ENCODE results near the gene FOXP1.

Gene FOXP1

DNA sequence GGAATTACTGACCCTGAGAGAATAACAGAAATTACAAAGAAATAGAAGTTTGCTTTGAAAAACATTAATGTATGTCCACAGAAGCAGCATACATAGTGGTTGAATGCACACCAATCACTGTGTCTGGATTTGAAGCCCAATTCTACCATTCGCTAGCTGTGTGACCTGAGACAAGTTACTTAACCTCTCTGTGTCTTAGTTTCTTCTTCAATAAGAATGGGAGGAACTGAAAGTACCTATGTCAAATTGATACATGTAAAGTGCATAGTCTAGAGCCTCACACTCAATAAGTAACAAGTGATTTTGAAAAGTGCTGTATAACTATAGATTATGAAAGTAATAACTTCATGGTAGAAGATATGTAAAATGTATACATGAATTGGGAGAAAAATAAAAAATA lies 457.8 kb downstream of the FOXP1 start:
- no peak for DNase-seq (ENCODE audit: low spot score)

- DNase-seq (ENCODE audit: low spot score): no peak
Measured at GRCh38 chr3:71124048-71124447, 459.5 kb downstream of the FOXP1 start.

GRCh38 chr3:71122641-71123040 lies 460.9 kb downstream of the FOXP1 start:
- DNase-seq (ENCODE audit: low spot score): no peak

- DNase-seq (ENCODE audit: low spot score): no peak
Measured at GRCh38 chr3:71121429-71122167, 461.9 kb downstream of the FOXP1 start.

- no peak for DNase-seq (ENCODE audit: low spot score)
Measured at GRCh38 chr3:71120012-71120411, 463.5 kb downstream of the FOXP1 start.

DNA sequence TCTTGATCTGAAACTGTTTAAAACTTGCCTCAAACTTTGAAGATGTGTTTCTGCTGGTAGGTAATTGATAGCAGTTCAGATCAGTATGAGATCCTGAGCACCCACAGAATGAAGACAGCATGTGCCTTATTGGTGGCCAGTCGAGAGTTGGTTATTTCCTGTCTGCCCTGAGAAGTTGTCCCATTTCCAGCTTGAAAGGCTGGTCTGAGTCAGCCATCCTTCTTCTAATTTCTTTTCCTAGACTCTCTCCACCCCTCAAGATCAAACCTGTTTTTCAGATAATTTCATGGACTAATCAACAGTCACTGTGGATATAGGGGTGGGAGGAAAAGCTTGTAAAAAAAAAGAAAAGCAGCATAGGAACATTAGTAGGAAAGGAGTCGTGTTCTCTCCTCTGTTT lies 464.4 kb downstream of the FOXP1 start:
- DNase-seq (ENCODE audit: low spot score): no peak

DNA sequence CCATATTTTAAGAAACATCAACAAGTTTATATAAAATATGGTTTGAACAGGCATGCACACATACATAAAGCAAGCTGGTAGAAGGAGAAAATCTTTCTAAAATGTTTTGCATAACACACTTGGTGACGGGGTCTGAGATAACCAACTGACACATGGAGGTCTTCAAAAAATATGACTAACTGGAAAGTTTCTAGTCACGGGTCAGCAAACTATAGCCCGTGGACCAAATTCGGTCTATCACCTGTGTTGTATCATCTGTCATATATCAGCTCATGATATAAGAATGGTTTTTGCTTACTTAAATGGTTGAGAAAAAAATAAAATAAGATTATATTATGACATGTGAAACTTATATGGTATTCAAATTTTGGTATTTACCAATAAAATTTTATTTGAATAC lies 465.1 kb downstream of the FOXP1 start:
- DNase-seq (ENCODE audit: low spot score): no peak

DNA sequence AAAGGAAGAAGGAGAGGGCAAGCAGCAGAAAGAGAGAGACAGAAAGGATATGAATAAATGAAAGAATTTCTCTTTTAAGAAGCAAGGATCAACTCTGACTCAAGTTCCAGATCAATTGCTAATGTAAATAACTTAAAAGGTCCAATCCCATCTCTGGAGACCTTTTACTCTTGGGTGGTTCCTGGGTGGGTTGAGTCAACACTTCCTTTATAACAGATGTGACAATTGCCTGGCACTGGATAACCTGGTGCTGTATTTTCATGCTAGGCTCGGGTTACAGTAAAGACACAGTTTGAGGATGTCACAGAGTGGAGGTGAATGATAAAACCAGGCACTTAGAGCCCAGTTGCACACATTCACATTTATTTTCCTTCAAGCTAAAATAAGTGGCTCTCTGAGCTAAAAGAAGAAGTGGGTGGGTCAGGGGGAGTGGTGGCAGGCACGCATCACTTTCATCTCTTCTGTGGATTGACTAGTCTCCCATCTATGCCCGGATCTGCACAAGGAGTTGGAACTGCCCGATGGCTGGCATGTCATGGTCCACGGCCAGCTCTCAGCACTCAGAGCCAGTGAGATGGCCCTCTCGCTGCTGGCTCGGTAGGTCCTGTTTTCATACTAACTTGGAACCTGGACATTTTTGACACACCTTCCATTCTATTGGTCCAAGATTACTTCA lies 465.8 kb downstream of the FOXP1 start:
- DNase-seq (ENCODE audit: low spot score): no peak

- no peak for DNase-seq (ENCODE audit: low spot score)
Measured at GRCh38 chr3:71114610-71115009, 468.9 kb downstream of the FOXP1 start.

DNA sequence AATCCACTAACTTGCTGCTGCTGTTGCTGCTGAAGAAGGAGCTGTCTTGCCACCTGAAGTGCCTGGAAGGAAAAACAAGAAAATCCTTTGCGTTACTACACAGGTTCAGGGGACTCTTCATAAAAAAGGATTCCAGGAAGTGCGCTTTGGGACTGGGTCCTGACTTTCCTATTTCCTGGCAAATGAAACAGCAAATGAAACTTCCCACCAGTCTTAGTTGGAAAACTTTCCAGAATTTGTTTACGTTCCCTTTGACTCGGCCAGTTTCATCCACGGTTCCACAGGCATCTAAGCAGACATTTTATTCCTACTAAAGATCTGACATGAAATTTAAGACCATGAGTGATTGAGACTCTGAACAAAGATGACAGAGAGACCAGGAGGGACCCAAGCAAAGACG lies 471.0 kb downstream of the FOXP1 start:
- no peak for DNase-seq (ENCODE audit: low spot score)

- no peak for DNase-seq (ENCODE audit: low spot score)
Measured at GRCh38 chr3:71111784-71112440, 471.6 kb downstream of the FOXP1 start.

- DNase-seq (ENCODE audit: low spot score): no peak
Measured at GRCh38 chr3:71110385-71111222, 472.9 kb downstream of the FOXP1 start.

GRCh38 chr3:71109977-71110285 lies 473.6 kb downstream of the FOXP1 start:
- DNase-seq (ENCODE audit: low spot score): no peak

DNA sequence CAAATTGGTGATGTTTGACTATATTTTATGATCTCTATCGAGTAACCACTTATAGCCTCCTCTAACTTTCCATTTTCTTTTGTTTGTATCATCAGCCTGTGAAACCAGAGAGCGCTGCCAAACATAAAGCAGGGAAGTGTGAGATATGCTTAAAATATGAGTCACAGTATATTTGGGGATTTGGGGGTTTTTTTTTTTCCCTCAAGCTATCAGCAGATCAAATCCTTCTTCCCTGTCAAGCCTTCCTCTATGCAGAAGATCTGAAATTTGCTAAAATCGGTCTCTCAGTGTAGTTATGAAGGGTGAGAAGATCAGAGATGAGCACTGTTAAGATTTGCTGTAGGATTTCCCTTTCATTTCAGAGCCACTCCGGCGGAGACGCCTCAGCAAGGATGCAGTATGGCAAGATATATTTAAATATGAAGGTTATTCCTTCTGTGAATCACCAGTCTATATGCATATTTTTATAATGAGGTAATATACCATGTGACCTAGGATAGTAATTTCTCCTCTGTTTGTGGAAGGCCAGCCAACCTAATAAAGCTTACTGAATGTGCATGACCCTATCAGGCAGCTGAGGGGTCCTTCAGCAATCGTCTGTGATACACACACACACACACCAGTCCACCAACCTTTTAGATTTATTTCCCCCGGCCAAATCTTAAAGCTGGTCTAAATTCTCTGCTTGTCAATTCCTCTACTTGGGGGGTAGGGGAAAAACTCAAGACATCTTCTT lies 474.1 kb downstream of the FOXP1 start:
- no peak for DNase-seq (ENCODE audit: low spot score)

DNA sequence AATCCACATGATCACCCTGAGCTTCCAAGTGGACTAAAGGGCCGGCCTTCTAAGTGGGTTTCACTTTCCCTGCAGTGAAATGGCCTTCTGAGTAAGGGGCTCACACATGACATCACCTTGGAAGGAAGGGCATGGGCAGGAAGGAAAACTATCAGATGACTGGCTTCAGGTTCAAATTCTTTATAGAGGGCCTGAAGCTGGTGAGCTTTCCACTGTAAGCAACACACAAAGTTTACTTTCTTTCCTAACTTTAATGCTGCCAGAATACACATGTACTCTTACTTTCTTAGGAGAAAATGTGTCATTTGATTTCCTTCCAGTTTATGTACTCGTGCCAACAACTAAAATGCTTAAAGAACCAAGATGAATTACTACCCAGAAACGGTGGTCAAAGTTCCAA lies 475.6 kb downstream of the FOXP1 start:
- no peak for DNase-seq (ENCODE audit: low spot score)

- no peak for DNase-seq (ENCODE audit: low spot score)
Measured at GRCh38 chr3:71104976-71105375, 478.6 kb downstream of the FOXP1 start.

GRCh38 chr3:71104556-71104955 lies 479.0 kb downstream of the FOXP1 start:
- DNase-seq (ENCODE audit: low spot score): no peak

- peak; percentile 59 for DNase-seq (ENCODE audit: low spot score)
Measured at GRCh38 chr3:71104121-71104541, 479.4 kb downstream of the FOXP1 start.

DNA sequence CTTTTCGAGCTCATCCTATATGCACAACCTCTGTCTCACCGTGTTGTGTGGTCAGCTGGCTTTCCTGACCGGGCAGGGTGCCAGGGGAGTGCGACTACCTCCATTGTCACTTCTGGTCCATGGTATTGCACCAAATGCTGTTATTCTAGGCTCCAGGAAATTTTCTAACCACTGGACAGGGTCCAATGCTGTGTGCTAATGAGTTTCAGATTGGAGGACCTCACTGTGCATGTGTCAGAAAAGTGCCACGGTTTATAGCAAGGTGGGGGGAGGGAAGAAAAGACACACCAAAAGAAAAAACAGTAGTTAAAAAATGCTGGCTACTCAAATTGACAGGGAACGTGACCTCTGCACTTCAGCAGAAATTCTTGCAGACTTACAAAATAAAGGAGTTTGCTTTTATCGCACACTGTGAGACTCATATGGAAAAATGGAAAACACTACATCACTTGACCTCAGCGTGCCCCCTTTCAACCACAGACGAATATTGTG lies 480.1 kb downstream of the FOXP1 start:
- no peak for DNase-seq (ENCODE audit: low spot score)

- DNase-seq (ENCODE audit: low spot score): peak; percentile 48
Measured at GRCh38 chr3:71102111-71102983, 481.2 kb downstream of the FOXP1 start.

DNA sequence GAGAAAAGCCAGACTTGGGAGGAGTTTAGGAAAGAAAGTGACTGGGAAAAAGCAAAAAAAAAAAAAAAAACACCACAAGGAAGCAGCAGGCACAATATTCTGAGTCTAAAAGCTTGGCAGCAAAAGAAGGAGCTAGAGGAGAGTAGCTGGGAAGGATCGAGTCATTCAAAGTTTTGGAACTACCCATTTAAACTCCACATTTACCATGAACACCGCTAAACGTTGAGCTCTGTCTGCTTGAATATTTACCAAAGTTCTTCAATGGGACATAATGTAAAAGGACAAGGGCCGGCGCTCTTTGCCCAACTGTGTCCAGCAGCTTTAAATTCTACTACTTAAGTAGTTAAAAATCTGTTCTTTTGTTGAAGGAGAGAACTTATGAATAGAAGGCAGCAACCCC lies 481.9 kb downstream of the FOXP1 start:
- no peak for DNase-seq (ENCODE audit: low spot score)
